ENCODE results near the gene ELAVL2.

Gene ELAVL2

DNA sequence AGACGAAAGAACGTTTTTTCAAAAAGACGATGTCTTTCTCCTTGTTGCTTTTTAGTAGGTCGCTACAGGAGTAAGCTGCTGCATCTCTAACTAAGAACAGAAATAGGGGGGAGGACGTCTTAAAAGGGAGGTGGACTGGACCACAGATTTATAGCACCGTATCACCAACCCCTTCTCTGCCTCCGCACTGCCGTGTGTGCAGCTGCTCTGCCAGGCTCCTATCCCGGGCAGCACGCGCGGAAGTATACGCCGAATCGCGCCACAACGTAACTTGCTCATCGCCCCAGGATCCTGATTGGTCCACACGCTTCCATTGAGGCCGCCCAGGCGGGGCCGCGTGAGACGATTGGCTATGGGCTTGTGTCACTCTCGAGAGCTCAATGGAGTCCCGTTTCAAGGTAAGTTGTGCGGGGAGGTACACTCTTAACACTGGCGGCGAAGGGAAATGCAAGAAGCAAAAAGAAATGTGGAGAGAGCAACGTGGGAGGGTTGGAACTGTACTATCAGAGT lies at the start of gene ELAVL2:
ELAVL2 (minus strand) TSS at position 121 of the 510 bp plus-strand sequence. CDS start 64,006 bp downstream, outside the sequence.
- peaks cover 98% of the 10 kb centered on the region for H3K27me3 ChIP-seq
- H3K36me3 ChIP-seq: no peaks in the 10 kb centered on the region
- no peaks in the 10 kb centered on the region for H3K9me3 ChIP-seq
- no peak within 1 kb of the TSS for H3K4me3 ChIP-seq (ENCODE audit: low read depth in 1 of 2, low read length in 1 of 2)
- H3K4me1 ChIP-seq (ENCODE audit: control insufficient read depth in 1 of 2, insufficient read depth in 1 of 2, low read depth in 1 of 2, low read length in 1 of 2): no peaks in the 10 kb centered on the region
- no peak within 1 kb of the TSS for H3K27ac ChIP-seq
- TF ChIP-seq, protein P1, sequence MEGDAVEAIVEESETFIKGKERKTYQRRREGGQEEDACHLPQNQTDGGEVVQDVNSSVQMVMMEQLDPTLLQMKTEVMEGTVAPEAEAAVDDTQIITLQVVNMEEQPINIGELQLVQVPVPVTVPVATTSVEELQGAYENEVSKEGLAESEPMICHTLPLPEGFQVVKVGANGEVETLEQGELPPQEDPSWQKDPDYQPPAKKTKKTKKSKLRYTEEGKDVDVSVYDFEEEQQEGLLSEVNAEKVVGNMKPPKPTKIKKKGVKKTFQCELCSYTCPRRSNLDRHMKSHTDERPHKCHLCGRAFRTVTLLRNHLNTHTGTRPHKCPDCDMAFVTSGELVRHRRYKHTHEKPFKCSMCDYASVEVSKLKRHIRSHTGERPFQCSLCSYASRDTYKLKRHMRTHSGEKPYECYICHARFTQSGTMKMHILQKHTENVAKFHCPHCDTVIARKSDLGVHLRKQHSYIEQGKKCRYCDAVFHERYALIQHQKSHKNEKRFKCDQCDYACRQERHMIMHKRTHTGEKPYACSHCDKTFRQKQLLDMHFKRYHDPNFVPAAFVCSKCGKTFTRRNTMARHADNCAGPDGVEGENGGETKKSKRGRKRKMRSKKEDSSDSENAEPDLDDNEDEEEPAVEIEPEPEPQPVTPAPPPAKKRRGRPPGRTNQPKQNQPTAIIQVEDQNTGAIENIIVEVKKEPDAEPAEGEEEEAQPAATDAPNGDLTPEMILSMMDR (IDR thresholded peaks at IDR 0.05): no peak

DNA sequence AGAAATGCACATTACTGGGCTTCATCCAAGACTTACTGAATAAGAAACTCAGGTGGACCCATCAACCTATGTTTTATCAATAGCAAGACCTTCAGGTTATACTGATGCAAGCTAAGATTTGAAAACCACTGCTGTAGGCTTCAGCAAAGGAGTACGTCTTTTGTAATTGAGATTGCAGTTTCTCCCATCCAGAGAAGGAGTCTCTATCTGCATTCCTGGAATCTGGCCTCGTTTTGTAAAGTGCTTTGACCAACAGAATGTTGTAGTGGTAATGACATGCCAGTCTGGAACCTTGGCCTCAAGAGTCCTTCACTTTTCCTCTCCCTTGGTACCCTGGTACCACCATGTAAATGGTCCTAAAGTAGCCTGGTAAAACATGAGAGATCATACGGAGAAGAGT lies 32.2 kb upstream of the ELAVL2 start:
- no peaks in the 10 kb centered on the region for H3K36me3 ChIP-seq
- no peaks in the 10 kb centered on the region for H3K27me3 ChIP-seq
- H3K4me1 ChIP-seq (ENCODE audit: control insufficient read depth in 1 of 2, insufficient read depth in 1 of 2, low read depth in 1 of 2, low read length in 1 of 2): no peaks in the 10 kb centered on the region
- TF ChIP-seq, protein P1 (IDR thresholded peaks at IDR 0.05): no peak
- no peaks in the 10 kb centered on the region for H3K9me3 ChIP-seq
- H3K27ac ChIP-seq: no peak overlapping the region
- H3K4me3 ChIP-seq (ENCODE audit: low read depth in 1 of 2, low read length in 1 of 2): no peak overlapping the region

DNA sequence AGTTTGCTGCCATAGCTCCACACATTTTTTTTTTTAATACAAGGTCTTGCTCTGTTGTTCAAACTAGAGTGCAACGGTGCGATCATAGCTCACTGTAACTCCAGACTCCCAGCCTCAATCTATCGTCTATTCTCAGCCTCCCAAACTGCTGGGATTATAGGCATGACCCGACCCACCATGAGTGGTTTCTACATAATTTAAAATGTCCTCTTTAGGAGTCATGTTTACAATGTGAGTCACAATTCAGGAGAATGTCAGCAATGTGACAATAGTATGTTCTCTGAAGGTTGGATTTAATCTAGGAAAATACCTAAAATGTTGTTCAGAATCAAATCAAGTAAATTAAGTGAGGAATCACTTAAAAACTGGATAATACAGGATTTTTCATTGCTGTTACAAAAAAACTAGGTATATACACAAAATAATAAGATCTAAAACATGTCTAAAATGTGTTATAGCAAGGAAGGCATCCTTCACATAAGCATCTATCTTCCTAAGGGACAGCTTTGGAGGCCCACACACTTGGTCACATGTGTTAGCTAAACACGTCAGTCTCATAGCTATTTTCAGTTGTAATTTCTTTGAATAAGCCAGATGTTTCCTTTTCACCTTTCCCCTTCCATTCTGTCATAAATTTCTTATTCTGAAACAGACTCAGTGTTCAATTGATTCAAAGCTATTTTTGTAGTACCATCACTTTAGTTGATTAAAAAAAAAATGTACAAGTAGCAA lies 30.0 kb upstream of the ELAVL2 start:
- no peaks in the 10 kb centered on the region for H3K4me1 ChIP-seq (ENCODE audit: control insufficient read depth in 1 of 2, insufficient read depth in 1 of 2, low read depth in 1 of 2, low read length in 1 of 2)
- no peak overlapping the region for H3K27ac ChIP-seq
- H3K36me3 ChIP-seq: no peaks in the 10 kb centered on the region
- TF ChIP-seq, protein P1 (IDR thresholded peaks at IDR 0.05): no peak
- no peaks in the 10 kb centered on the region for H3K9me3 ChIP-seq
- no peak overlapping the region for H3K4me3 ChIP-seq (ENCODE audit: low read depth in 1 of 2, low read length in 1 of 2)
- peaks cover 17% of the 10 kb centered on the region for H3K27me3 ChIP-seq

DNA sequence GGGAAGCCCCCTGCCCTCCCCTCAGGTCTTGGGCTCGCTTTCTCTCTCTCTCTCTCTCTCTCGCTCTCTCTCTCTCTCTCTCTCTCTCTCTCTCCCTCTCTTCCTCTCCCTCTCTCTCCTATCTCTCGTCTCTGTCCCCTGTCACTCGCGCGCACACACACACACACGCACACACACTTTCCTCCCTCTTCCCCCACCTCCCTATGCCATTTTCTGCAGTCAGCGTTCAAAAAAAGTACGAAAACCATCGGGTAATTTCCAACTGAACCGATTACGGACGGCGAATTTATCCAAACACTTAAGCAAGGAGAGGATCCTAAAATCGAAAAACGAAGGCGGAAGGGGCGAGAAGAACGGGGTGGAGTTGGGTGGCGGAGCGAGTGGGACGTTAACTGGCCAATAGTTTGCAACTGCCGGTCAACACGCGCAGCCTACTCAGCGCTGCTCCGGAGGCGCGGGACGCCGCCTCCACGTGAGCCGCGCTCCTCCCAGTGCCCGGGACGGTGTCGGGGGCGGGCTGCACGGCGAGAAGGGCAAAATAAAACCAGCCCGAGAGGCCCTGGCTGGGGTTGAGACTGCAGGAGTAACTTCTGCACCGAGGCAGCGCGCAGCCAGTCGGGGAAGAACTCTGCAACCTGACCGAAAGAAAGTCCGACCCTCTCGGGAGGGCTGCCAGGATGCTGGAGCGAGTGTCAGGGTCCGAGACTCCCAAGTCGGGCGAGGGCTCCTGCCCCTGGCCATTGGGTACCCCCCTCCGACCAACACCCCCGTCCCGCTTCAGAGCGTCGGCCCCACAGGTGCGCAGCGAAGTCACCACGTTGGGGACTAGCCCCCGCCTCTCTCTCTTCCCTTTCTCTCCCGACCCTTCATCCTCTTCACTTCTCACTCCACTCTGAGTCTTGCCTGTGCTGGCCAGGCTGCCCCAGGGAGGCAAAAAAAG lies 24.9 kb upstream of the ELAVL2 start:
- TF ChIP-seq, protein P1 (IDR thresholded peaks at IDR 0.05): no peak
- Histone ChIP-seq H3K27ac (no peak overlapping the region), H3K4me1 (ENCODE audit: control insufficient read depth in 1 of 2, insufficient read depth in 1 of 2, low read depth in 1 of 2, low read length in 1 of 2) (no peaks in the 10 kb centered on the region), H3K9me3 (no peaks in the 10 kb centered on the region), H3K36me3 (no peaks in the 10 kb centered on the region), H3K4me3 (ENCODE audit: low read depth in 1 of 2, low read length in 1 of 2) (no peak overlapping the region), H3K27me3 (peaks cover 42% of the 10 kb centered on the region)

DNA sequence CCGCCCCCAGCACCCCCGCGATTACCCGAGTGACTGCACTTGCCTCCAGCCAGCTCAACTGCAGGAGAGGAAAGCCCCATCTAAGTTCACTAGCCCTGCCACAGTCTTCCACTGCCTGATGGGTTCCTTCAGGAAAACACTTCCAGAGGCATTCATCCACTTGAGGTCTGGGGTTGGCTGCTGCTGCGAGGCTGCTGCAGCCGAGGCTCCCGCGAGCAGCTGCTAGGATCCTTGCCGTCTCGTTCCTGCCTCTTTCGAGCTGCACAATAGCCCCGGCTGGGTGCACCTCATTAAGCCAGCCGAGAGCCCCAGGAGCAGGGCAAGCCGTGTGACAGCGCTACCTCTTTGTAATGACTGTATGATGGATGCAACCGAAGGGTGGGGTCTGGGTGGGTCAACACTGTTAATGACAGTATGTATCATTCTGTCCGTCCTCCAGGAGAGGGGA lies 24.2 kb upstream of the ELAVL2 start:
- peaks cover 42% of the 10 kb centered on the region for H3K27me3 ChIP-seq
- TF ChIP-seq, protein P1 (IDR thresholded peaks at IDR 0.05): no peak
- no peaks in the 10 kb centered on the region for H3K4me1 ChIP-seq (ENCODE audit: control insufficient read depth in 1 of 2, insufficient read depth in 1 of 2, low read depth in 1 of 2, low read length in 1 of 2)
- H3K9me3 ChIP-seq: no peaks in the 10 kb centered on the region
- no peak overlapping the region for H3K4me3 ChIP-seq (ENCODE audit: low read depth in 1 of 2, low read length in 1 of 2)
- no peak overlapping the region for H3K27ac ChIP-seq
- H3K36me3 ChIP-seq: no peaks in the 10 kb centered on the region
